ENCODE results near the gene HLA-B. TPM values are rescaled to one million over a fixed set of nuclear protein-coding genes. Genes with fewer than 3 reads are reported as not detected.

Gene HLA-B
- total RNA-seq, 1 experiment from 2014 or later: 124 TPM

- TF ChIP-seq ARID4B (CRISPR knock-in tag; IDR thresholded peaks at IDR 0.05; ENCODE audit: borderline replicate concordance): no peak
These were observed 24.7 kb upstream of the HLA-B start (continued) for GRCh38 chr6:31381666-31382065.

GRCh38 chr6:31379850-31380249 is 22.9 kb upstream of the HLA-B start:
- no peak overlapping the region for H3K4me3 Mint-ChIP-seq
- ChIA-PET POLR2A (no interaction called here), CTCF (interaction anchor here (1.1 to 4.3 kb wide), 3 partner anchors 13 to 219 kb away, joined by 6 to 19 read pairs (median 7); no protein-coding TSS in a partner anchor)
- DNase-seq (ENCODE audit: low spot score): no peak
- no peaks in the 10 kb centered on the region for H3K36me3 Mint-ChIP-seq
- H3K9me3 Mint-ChIP-seq: no peaks in the 10 kb centered on the region
- no peaks in the 10 kb centered on the region; the same call in 1 of the 2 replicates for H3K27me3 Mint-ChIP-seq (ENCODE audit: low read depth)
- ATAC-seq: no peak
- H3K4me1 Mint-ChIP-seq: no peaks in the 10 kb centered on the region
- H3K27ac Mint-ChIP-seq: no peak overlapping the region
- TF ChIP-seq HMGXB4 (CRISPR knock-in tag; IDR thresholded peaks at IDR 0.05) (no peak), PRRX2 (CRISPR knock-in tag; IDR thresholded peaks at IDR 0.05) (no peak), SMAD4 (CRISPR knock-in tag; IDR thresholded peaks at IDR 0.05) (no peak), GABPB1 (CRISPR knock-in tag; IDR thresholded peaks at IDR 0.05) (no peak), ZNF532 (CRISPR knock-in tag; IDR thresholded peaks at IDR 0.05; ENCODE audit: borderline replicate concordance) (no peak), ZNF425 (CRISPR knock-in tag; conservative IDR thresholded peaks at IDR 0.05) (no peak), JUN (CRISPR knock-in tag; IDR thresholded peaks at IDR 0.05) (no peak), ARID4B (CRISPR knock-in tag; IDR thresholded peaks at IDR 0.05; ENCODE audit: borderline replicate concordance) (no peak), ATF2 (CRISPR knock-in tag; IDR thresholded peaks at IDR 0.05; ENCODE audit: borderline replicate concordance, low read depth) (no peak), ATF6 (CRISPR knock-in tag; IDR thresholded peaks at IDR 0.05) (no peak), IRF1 (CRISPR knock-in tag; IDR thresholded peaks at IDR 0.05) (no peak), TEAD4 (CRISPR knock-in tag; IDR thresholded peaks at IDR 0.05) (no peak), ZBTB21 (CRISPR knock-in tag; IDR thresholded peaks at IDR 0.05; ENCODE audit: borderline replicate concordance) (no peak)
